GM23248 (cell line): ENCODE results near the gene AMIGO1. TPM values are rescaled to one million over a fixed set of nuclear protein-coding genes. Genes with fewer than 3 reads are reported as not detected.

ENCODE experiments used
- DNase-seq: peaks from one replicate; pipeline ENCODE4 v3.0.0-alpha.2; 2015
- H2AFZ ChIP-seq: fragments of 200-600 bp; sonication (generic); 2 replicates; pipeline ENCODE4 v1.6.1; 2016; ENCODE audit warnings: antibody characterized with exemption
- H3F3A ChIP-seq: fragments of 200-600 bp; sonication (generic); 2 replicates; pipeline ENCODE4 v1.6.1; 2016; ENCODE audit warnings: mild to moderate bottlenecking, antibody characterized with exemption, mixed run types; ENCODE audit not compliant: insufficient read depth
- H3K27ac ChIP-seq: fragments of 200-600 bp; sonication (generic); 2 replicates; pipeline ENCODE4 v1.5.1; 2016; ENCODE audit warnings: mild to moderate bottlenecking
- H3K27me3 ChIP-seq: fragments of 200-600 bp; sonication (generic); replicated peaks from 2 replicates; pipeline ENCODE4 v1.6.1; 2016; ENCODE audit warnings: mild to moderate bottlenecking; ENCODE audit not compliant: insufficient read depth
- H3K36me3 ChIP-seq: fragments of 200-600 bp; sonication (generic); 2 replicates; pipeline ENCODE4 v1.6.1; 2016; ENCODE audit warnings: low read depth, mild to moderate bottlenecking
- H3K4me1 ChIP-seq: fragments of 200-600 bp; sonication (generic); 2 replicates; pipeline ENCODE4 v1.6.1; 2016; ENCODE audit warnings: mild to moderate bottlenecking; ENCODE audit not compliant: insufficient read depth
- H3K4me2 ChIP-seq: fragments of 200-600 bp; sonication (generic); one replicate; pipeline ENCODE4 v1.6.1; 2016; ENCODE audit warnings: mild to moderate bottlenecking; ENCODE audit not compliant: unreplicated experiment
- H3K4me3 ChIP-seq: fragments of 200-600 bp; sonication (generic); 2 replicates; pipeline ENCODE4 v1.5.1; 2016; ENCODE audit warnings: mild to moderate bottlenecking
- H3K79me2 ChIP-seq: fragments of 200-600 bp; sonication (generic); 2 replicates; pipeline ENCODE4 v1.6.1; 2016; ENCODE audit warnings: mild to moderate bottlenecking; ENCODE audit not compliant: insufficient read depth
- H3K9ac ChIP-seq: fragments of 200-600 bp; sonication (generic); 2 replicates; pipeline ENCODE4 v1.6.1; 2016; ENCODE audit warnings: mild to moderate bottlenecking
- H3K9me2 ChIP-seq: fragments of 200-600 bp; sonication (generic); 2 replicates; pipeline ENCODE4 v1.6.1; 2016; ENCODE audit warnings: mixed run types, mild to moderate bottlenecking, moderate library complexity; ENCODE audit not compliant: insufficient read depth
- H3K9me3 ChIP-seq: fragments of 200-600 bp; sonication (generic); one replicate; pipeline ENCODE4 v1.6.1; 2017; ENCODE audit warnings: low read depth
- H4K20me1 ChIP-seq: fragments of 200-600 bp; sonication (generic); 2 replicates; pipeline ENCODE4 v1.6.0; 2016; ENCODE audit not compliant: insufficient read depth
- EZH2 ChIP-seq: fragments of 200-600 bp; sonication (generic); IDR thresholded peaks from 2 replicates; pipeline ENCODE4 v1.6.1; 2018; ENCODE audit warnings: antibody characterized with exemption, mild to moderate bottlenecking; ENCODE audit not compliant: insufficient read depth, poor library complexity, severe bottlenecking
- EZH2phosphoT487 ChIP-seq: fragments of 200-600 bp; sonication (generic); IDR thresholded peaks from 2 replicates; pipeline ENCODE4 v1.6.1; 2018; ENCODE audit warnings: antibody characterized with exemption, moderate library complexity, mild to moderate bottlenecking, low read depth; ENCODE audit not compliant: insufficient read depth
- WGBS, 2 experiments: methylation state at CpG; one replicate each; pipeline ENCODE4 v1.1.6; 2015 to 2017; ENCODE audit warnings: low lambda C conversion rate in 2 of 2, low coverage in 1 of 2; ENCODE audit errors: missing lambda C conversion rate in 2 of 2; 5-methylcytosine and 5-hydroxymethylcytosine counted together
- in situ Hi-C: fragments of 300-500 bp; cut with MboI; formaldehyde crosslinking; loops from 2 replicates; pipeline ENCODE4 v1.15.0; 2020
- polyA plus RNA-seq: library from polyadenylated mRNA; unstranded; fragments of >200 nt; fragmentation: Nextera tagmentation; extraction: Ambion mirVana; gene quantifications from 2 replicates; pipeline ENCODE4 v1.2.1, GENCODE V29; 2016
- total RNA-seq: library from RNA; depleted of rRNA; stranded (reverse); fragments of >200 nt; shearing (Covaris generic); gene quantifications from 2 replicates; pipeline ENCODE4 v1.2.3, GENCODE V29; 2014

Gene AMIGO1
- total and polyA plus RNA-seq, 2 experiments from 2014 or later, result 1.7 to 2.8 TPM

GRCh38 chr1:109470245-109470644 lies 39.3 kb downstream of the AMIGO1 start:
- H3K27me3 ChIP-seq, result peaks cover 57% of the 10 kb centered on the region
- DNase-seq, result no peak
- H3K36me3 ChIP-seq, result no peaks in the 10 kb centered on the region
- no peak for TF ChIP-seq EZH2phosphoT487
- no peak for TF ChIP-seq EZH2
- no peaks in the 10 kb centered on the region for H3K79me2 ChIP-seq
- H3K4me1 ChIP-seq, result no peaks in the 10 kb centered on the region
- no peaks in the 10 kb centered on the region for H3K9me3 ChIP-seq
- no peaks in the 10 kb centered on the region for H3K9me2 ChIP-seq
- H3K4me2 ChIP-seq, result no peak overlapping the region
- no peak overlapping the region for H3K27ac ChIP-seq
- no peak overlapping the region for H2AFZ ChIP-seq
- no peaks in the 10 kb centered on the region for H4K20me1 ChIP-seq
- in situ Hi-C loops, result no loop called here
- H3K9ac ChIP-seq, result no peak overlapping the region
- 54 to 64% methylated on average over 6 of the region's 6 CpGs for WGBS, 2 experiments
- no peaks in the 10 kb centered on the region for H3F3A ChIP-seq
- H3K4me3 ChIP-seq, result no peak overlapping the region

- DNase-seq, result no peak
- H3K9me2 ChIP-seq, result no peaks in the 10 kb centered on the region
- no peak overlapping the region for H2AFZ ChIP-seq
- H4K20me1 ChIP-seq, result no peaks in the 10 kb centered on the region
- no peaks in the 10 kb centered on the region for H3K9me3 ChIP-seq
- in situ Hi-C loops, result no loop called here
- no peaks in the 10 kb centered on the region for H3F3A ChIP-seq
- H3K27me3 ChIP-seq, result peaks cover 71% of the 10 kb centered on the region
- no peaks in the 10 kb centered on the region for H3K79me2 ChIP-seq
- no peak overlapping the region for H3K4me3 ChIP-seq
- WGBS, 2 experiments, result 6 to 7% methylated on average over 2 of the region's 2 CpGs
- H3K27ac ChIP-seq, result no peak overlapping the region
- no peak overlapping the region for H3K9ac ChIP-seq
- TF ChIP-seq EZH2phosphoT487 (no peak), EZH2 (no peak)
- no peaks in the 10 kb centered on the region for H3K36me3 ChIP-seq
- no peak overlapping the region for H3K4me2 ChIP-seq
- no peaks in the 10 kb centered on the region for H3K4me1 ChIP-seq
Measured at GRCh38 chr1:109468903-109469302, 40.6 kb downstream of the AMIGO1 start.

- Histone ChIP-seq H3K4me1 (no peaks in the 10 kb centered on the region), H3K27ac (no peak overlapping the region), H3K4me3 (no peak overlapping the region), H3K9me2 (no peaks in the 10 kb centered on the region), H3K27me3 (peaks cover 73% of the 10 kb centered on the region), H3K4me2 (no peak overlapping the region), H3K9me3 (no peaks in the 10 kb centered on the region), H3F3A (no peaks in the 10 kb centered on the region), H3K9ac (no peak overlapping the region), H4K20me1 (no peaks in the 10 kb centered on the region), H3K36me3 (no peaks in the 10 kb centered on the region), H3K79me2 (no peaks in the 10 kb centered on the region), H2AFZ (no peak overlapping the region)
- in situ Hi-C loops, result no loop called here
- DNase-seq, result no peak
- 37 to 47% methylated on average over 1 of the region's 1 CpG for WGBS, 2 experiments
- TF ChIP-seq EZH2 (no peak), EZH2phosphoT487 (no peak)
Measured at GRCh38 chr1:109468061-109468460, 41.5 kb downstream of the AMIGO1 start.

GRCh38 chr1:109467301-109467777 lies 42.2 kb downstream of the AMIGO1 start:
- Histone ChIP-seq H3K9me3 (no peaks in the 10 kb centered on the region), H3K9ac (no peak overlapping the region), H3F3A (no peaks in the 10 kb centered on the region), H3K27me3 (peaks cover 80% of the 10 kb centered on the region), H3K79me2 (no peaks in the 10 kb centered on the region), H3K36me3 (no peaks in the 10 kb centered on the region), H3K4me3 (no peak overlapping the region), H3K9me2 (no peaks in the 10 kb centered on the region), H3K4me1 (no peaks in the 10 kb centered on the region), H3K4me2 (no peak overlapping the region), H2AFZ (no peak overlapping the region), H3K27ac (no peak overlapping the region), H4K20me1 (no peaks in the 10 kb centered on the region)
- in situ Hi-C loops, result no loop called here
- no peak for TF ChIP-seq EZH2
- no peak for TF ChIP-seq EZH2phosphoT487
- DNase-seq, result no peak
- 47 to 65% methylated on average over 10 to 22 of the region's 23 CpGs for WGBS, 2 experiments

GRCh38 chr1:109466452-109467300 lies 42.9 kb downstream of the AMIGO1 start, which contains the start of gene SYPL2:
SYPL2 (plus strand) TSS chr1:109466546; CDS start chr1:109466844, 298 bp downstream.
- Histone ChIP-seq H3K9ac (peak within 1 kb of the TSS; percentile 52), H2AFZ (peak within 1 kb of the TSS; percentile 81), H3K27ac (no peak within 1 kb of the TSS), H3K4me2 (peak within 1 kb of the TSS; percentile 67), H3K4me1 (no peaks in the 10 kb centered on the region), H3K4me3 (peak within 1 kb of the TSS; percentile 66), H3K9me2 (no peaks in the 10 kb centered on the region), H3K27me3 (peaks cover 74% of the 10 kb centered on the region), H4K20me1 (no peaks in the 10 kb centered on the region), H3K79me2 (no peaks in the 10 kb centered on the region), H3K36me3 (no peaks in the 10 kb centered on the region), H3F3A (no peaks in the 10 kb centered on the region), H3K9me3 (no peaks in the 10 kb centered on the region)
- TF ChIP-seq EZH2phosphoT487 (no peak), EZH2 (peak; percentile 39)
- WGBS, 2 experiments, result 4 to 5% methylated on average over 42 to 69 of the region's 88 CpGs
- in situ Hi-C loops, result no loop called here
- peak; percentile 64 for DNase-seq
